ENCODE data around the gene EVC.

EVC gene

GRCh38 chr4:5710961-5711478, at the start of gene EVC:
Gene EVC (plus strand): TSS chr4:5711201. CDS start chr4:5711381, 180 bp downstream.
- no peak for TF ChIP-seq CTCF (IDR thresholded peaks at IDR 0.05; ENCODE audit: low read depth, low read length, missing control alignments)
- H3K4me3 ChIP-seq (ENCODE audit: low read depth, low read length), result peak within 1 kb of the TSS; percentile 67
- no peak for DNase-seq (ENCODE audit: low read depth)

GRCh38 chr4:5661237-5661636, 49.8 kb upstream of the EVC start:
- no peak for TF ChIP-seq CTCF (IDR thresholded peaks at IDR 0.05; ENCODE audit: low read depth, low read length, missing control alignments)
- H3K4me3 ChIP-seq (ENCODE audit: low read depth, low read length), result no peak overlapping the region
- DNase-seq (ENCODE audit: low read depth), result no peak

GRCh38 chr4:5662555-5662954, 48.4 kb upstream of the EVC start:
- H3K4me3 ChIP-seq (ENCODE audit: low read depth, low read length), result no peak overlapping the region
- no peak for TF ChIP-seq CTCF (IDR thresholded peaks at IDR 0.05; ENCODE audit: low read depth, low read length, missing control alignments)
- no peak for DNase-seq (ENCODE audit: low read depth)

GRCh38 chr4:5664778-5665177, 46.2 kb upstream of the EVC start:
- no peak overlapping the region for H3K4me3 ChIP-seq (ENCODE audit: low read depth, low read length)
- TF ChIP-seq CTCF (IDR thresholded peaks at IDR 0.05; ENCODE audit: low read depth, low read length, missing control alignments), result no peak

GRCh38 chr4:5666741-5667140, 44.3 kb upstream of the EVC start:
- TF ChIP-seq CTCF (IDR thresholded peaks at IDR 0.05; ENCODE audit: low read depth, low read length, missing control alignments), result no peak

More at GRCh38 chr4:5664778-5665177, 46.2 kb upstream of the EVC start:
- no peak for DNase-seq (ENCODE audit: low read depth)

DNA sequence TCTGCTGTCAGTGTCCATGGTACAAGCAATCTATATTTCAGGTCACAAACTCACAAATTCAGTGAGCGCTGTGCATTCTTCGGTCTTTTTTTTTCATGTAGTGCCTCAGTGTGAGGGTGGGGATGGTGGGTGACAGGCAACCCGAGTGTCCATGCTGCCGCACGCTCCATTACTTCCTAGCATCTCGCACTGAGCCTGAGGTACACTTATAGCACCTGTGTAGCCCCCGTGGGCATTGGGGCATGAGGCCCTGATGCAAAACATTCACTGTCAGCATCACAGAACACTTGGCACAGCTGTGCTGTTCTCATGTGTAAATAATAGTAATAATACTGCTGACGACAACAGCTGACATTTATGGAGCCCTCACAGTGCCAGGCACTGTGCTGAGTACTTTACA, 34.2 kb upstream of the EVC start:
- DNase-seq (ENCODE audit: low read depth), result no peak
- TF ChIP-seq CTCF (IDR thresholded peaks at IDR 0.05; ENCODE audit: low read depth, low read length, missing control alignments), result no peak
- H3K4me3 ChIP-seq (ENCODE audit: low read depth, low read length), result no peak overlapping the region

More at GRCh38 chr4:5666741-5667140, 44.3 kb upstream of the EVC start:
- H3K4me3 ChIP-seq (ENCODE audit: low read depth, low read length), result no peak overlapping the region
- no peak for DNase-seq (ENCODE audit: low read depth)

- no peak for DNase-seq (ENCODE audit: low read depth)
- TF ChIP-seq CTCF (IDR thresholded peaks at IDR 0.05; ENCODE audit: low read depth, low read length, missing control alignments), result no peak
- H3K4me3 ChIP-seq (ENCODE audit: low read depth, low read length), result no peak overlapping the region
Observed at GRCh38 chr4:5678977-5679376, 32.0 kb upstream of the EVC start.
